VCaP (cell line): ENCODE measurements around the gene IL20.

ENCODE experiments used
- H3K27ac ChIP-seq: fragments of 450-650 bp; 2 replicates; pipeline ENCODE4 v1.5.1; 2017
- TF ChIP-seq, protein P1 (sequence below): fragments of 450-650 bp; conservative IDR thresholded peaks from 2 replicates; pipeline ENCODE4 v1.5.1; 2017; ENCODE audit warnings: mild to moderate bottlenecking, moderate library complexity

Gene IL20

DNA sequence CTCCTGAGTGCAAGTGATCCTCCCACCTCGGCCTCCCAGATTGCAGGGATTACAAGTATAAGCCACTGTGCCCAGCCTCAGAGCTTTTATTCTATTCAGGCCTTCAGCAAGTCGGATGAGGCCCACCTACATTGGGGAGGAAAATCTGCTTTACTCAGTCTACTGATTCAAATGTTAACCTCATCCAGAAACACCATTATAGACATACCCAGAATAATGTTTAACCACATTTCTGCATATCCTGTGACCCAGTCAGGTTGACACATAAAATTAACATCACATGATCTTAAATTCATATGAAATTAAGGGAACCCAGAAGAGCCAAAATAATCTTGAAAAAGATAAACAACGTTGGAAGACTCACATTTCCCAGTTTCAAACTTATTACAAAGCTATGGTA is 14.9 kb downstream of the IL20 start:
- no peak overlapping the region for H3K27ac ChIP-seq
- TF ChIP-seq, protein P1, sequence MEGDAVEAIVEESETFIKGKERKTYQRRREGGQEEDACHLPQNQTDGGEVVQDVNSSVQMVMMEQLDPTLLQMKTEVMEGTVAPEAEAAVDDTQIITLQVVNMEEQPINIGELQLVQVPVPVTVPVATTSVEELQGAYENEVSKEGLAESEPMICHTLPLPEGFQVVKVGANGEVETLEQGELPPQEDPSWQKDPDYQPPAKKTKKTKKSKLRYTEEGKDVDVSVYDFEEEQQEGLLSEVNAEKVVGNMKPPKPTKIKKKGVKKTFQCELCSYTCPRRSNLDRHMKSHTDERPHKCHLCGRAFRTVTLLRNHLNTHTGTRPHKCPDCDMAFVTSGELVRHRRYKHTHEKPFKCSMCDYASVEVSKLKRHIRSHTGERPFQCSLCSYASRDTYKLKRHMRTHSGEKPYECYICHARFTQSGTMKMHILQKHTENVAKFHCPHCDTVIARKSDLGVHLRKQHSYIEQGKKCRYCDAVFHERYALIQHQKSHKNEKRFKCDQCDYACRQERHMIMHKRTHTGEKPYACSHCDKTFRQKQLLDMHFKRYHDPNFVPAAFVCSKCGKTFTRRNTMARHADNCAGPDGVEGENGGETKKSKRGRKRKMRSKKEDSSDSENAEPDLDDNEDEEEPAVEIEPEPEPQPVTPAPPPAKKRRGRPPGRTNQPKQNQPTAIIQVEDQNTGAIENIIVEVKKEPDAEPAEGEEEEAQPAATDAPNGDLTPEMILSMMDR = no peak

DNA sequence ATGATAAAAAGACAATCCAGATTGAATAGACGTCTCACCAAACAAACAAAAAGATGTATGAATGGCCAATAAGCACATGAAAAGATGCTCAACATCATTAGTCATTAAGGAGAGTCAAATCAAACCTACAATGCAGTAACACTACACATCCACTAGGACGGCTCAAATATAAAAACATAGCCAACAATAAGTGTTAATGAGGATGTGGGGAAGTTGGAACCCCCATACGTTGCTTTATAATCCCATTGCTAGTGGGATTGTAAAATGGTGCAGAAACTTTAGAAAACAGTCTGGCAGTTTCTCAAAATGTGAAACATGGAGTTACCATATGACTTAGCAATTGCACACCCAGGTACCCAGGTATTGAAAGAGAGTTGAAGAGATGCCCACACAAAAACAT is 17.1 kb downstream of the IL20 start:
- H3K27ac ChIP-seq = no peak overlapping the region
- TF ChIP-seq, protein P1 = no peak

DNA sequence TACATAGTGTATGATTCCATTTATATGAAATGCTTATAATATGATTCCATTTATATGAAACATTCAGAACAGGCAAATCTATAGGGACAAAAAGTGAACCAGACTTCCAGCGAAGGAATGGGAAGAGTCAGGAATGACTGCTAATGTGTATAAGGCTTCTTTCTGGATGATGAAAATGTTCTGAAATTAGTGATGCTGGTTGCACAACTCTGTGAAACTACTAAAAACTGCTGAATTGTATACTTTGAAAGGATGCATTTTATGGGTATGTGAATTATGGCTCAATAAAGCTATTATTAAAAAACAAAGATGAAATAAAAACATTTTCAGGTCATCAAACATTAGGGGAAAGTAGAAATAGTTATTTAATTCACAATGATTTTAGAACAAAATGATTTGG is 17.7 kb downstream of the IL20 start:
- TF ChIP-seq, protein P1 = no peak
- H3K27ac ChIP-seq = no peak overlapping the region

DNA sequence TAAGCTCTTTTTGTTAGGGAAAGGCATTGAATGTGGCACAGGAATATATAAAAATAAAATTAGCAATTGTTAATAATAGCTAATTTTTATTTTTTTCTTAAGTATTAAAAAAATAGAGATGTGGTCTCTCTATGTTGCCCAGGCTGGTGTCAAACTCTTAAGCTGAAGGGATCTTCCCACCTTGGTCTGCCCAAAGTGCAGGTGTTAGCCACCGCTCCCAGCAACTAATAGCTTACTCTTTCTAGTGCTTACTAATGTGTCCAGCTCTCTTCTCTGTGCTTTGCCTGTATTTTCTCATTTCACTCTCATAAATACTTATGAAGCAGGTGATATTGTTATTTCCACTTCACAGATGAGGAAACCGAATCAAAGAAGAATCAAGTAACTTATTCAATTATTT is 18.5 kb downstream of the IL20 start:
- no peak overlapping the region for H3K27ac ChIP-seq
- TF ChIP-seq, protein P1 = no peak

DNA sequence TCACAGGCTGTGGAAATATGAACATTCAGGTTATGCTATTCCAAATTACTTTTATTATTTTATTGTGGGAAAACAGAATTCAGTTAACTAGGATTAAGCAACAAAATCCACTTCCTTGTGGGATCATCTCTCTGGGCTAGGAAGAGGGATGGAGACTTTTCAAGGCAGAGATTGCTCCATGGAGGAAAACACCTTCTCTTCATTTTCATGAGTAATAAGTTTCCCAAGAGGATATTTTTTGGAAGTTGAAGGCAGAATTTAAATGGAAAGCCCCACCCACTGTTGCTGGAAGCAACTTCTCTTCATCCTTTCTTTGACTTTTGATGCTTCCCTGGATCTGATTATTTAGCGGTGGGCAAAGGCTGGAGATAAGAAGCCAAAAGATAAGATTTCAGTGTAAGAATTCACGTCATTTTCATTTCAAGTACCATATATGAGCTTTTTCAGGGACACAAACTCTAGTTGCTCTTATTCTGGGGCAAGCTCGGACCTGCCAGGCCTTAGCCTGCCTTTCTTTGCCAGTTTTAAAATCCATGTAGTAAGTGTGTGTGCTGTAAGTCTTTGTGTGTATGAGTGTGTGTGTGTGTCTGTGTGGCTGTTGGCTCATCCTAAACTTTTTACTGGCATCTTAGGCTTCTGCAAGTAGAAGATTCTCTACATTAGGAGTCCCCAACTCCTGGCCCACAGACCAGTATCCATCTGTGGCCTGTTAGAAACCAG is 20.1 kb downstream of the IL20 start:
- TF ChIP-seq, protein P1 = no peak
- H3K27ac ChIP-seq = no peak overlapping the region

DNA sequence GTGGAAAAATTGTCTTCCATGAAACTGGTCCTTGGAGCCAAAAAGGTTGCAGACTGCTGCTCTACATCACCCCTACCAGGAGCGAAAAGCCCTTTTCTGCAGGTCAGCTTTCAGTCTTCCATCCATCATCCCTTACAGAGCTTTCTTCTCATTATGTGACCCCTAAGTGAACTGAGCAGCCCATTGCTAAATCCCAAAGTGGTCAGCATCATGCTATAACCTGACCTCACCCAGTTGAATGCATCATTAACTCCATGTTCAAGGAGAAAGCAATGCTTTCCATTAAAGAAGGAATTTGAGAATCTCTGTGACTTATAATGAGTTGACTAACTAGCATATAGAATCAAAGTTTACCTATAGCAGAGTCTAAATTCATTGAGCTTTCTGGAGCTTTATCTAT is 21.4 kb downstream of the IL20 start:
- no peak overlapping the region for H3K27ac ChIP-seq
- TF ChIP-seq, protein P1 = no peak

DNA sequence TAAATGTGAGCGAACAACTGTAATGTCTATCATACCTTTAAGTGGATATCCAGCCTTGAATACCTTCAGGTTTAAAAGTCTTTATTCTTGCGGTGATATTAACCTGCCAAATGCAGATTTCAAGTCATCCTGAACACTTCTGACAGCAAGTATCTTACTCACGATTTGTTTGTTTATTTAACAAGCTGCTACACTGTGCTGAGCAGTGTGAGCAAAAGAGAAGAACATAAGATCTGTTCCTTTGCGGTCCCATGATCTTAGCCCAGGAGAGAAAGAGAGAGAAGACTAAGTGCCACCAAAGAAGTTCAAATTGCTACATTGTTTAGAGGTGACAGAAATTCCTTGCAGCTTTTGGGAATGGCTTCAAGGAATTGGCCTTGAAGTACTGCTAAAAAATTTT is 22.3 kb downstream of the IL20 start:
- TF ChIP-seq, protein P1 = no peak
- H3K27ac ChIP-seq = no peak overlapping the region
